Suprapubic skin (tissue), 4 donors: ENCODE results near the gene GAB3. TPM values are rescaled to one million over a fixed set of nuclear protein-coding genes. Genes with fewer than 3 reads are reported as not detected.

Source experiments
- DNase-seq, 2 donors: peaks; one replicate each; pipeline ENCODE4 v3.0.0-alpha.2; 2019; ENCODE audit warnings: low spot score in 2 of 2
- H3K27ac ChIP-seq: fragments of 200-600 bp; sonication (generic); one replicate; pipeline ENCODE4 v1.5.1; 2019
- H3K27me3 ChIP-seq: fragments of 200-600 bp; sonication (generic); one replicate; pipeline ENCODE4 v1.5.1; 2019
- H3K36me3 ChIP-seq: fragments of 200-600 bp; sonication (generic); one replicate; pipeline ENCODE4 v1.5.1; 2019
- H3K4me1 ChIP-seq: fragments of 200-600 bp; sonication (generic); one replicate; pipeline ENCODE4 v1.5.1; 2019
- H3K4me3 ChIP-seq: fragments of 200-600 bp; sonication (generic); one replicate; pipeline ENCODE4 v1.5.1; 2019; ENCODE audit warnings: mild to moderate bottlenecking
- H3K9me3 ChIP-seq: fragments of 200-600 bp; sonication (generic); one replicate; pipeline ENCODE4 v1.5.1; 2019
- CTCF ChIP-seq, 2 donors: fragments of 200-600 bp in 1 of 2; fragments of 450-650 bp in 1 of 2; sonication (generic) in 1 of 2; IDR thresholded peaks; one replicate each; pipeline ENCODE4 v1.5.1; 2016 to 2019; ENCODE audit warnings: antibody characterized with exemption in 2 of 2, mild to moderate bottlenecking in 1 of 2, moderate library complexity in 1 of 2
- EP300 ChIP-seq: sonication (generic); formaldehyde crosslinking; IDR thresholded peaks from one replicate; pipeline ENCODE4 v1.6.1; 2017; ENCODE audit warnings: antibody characterized with exemption
- POLR2A ChIP-seq, 2 donors: fragments of 450-650 bp; IDR thresholded peaks; one replicate each; pipeline ENCODE4 v1.6.1; 2017; ENCODE audit warnings: antibody characterized with exemption in 2 of 2, mild to moderate bottlenecking in 2 of 2, moderate library complexity in 2 of 2
- POLR2AphosphoS5 ChIP-seq, 3 donors: sonication (generic); formaldehyde crosslinking; IDR thresholded peaks; one replicate each; pipeline ENCODE4 v1.6.1; 2017; ENCODE audit warnings: antibody characterized with exemption in 3 of 3
- WGBS: methylation state at CpG from one replicate; pipeline ENCODE4 v1.1.5; 2018; 5-methylcytosine and 5-hydroxymethylcytosine counted together
- total RNA-seq, 4 donors: library from RNA; depleted of rRNA; stranded (reverse); fragments of >200 nt; gene quantifications; one replicate each; pipeline ENCODE4 v1.1.0, GENCODE V29; 2016

The GAB3 gene
- 1 to 10 TPM in 2 of 4 donors, under 1 TPM in 2; 0.65 to 2.7 (median 1.6) TPM for total RNA-seq

DNA sequence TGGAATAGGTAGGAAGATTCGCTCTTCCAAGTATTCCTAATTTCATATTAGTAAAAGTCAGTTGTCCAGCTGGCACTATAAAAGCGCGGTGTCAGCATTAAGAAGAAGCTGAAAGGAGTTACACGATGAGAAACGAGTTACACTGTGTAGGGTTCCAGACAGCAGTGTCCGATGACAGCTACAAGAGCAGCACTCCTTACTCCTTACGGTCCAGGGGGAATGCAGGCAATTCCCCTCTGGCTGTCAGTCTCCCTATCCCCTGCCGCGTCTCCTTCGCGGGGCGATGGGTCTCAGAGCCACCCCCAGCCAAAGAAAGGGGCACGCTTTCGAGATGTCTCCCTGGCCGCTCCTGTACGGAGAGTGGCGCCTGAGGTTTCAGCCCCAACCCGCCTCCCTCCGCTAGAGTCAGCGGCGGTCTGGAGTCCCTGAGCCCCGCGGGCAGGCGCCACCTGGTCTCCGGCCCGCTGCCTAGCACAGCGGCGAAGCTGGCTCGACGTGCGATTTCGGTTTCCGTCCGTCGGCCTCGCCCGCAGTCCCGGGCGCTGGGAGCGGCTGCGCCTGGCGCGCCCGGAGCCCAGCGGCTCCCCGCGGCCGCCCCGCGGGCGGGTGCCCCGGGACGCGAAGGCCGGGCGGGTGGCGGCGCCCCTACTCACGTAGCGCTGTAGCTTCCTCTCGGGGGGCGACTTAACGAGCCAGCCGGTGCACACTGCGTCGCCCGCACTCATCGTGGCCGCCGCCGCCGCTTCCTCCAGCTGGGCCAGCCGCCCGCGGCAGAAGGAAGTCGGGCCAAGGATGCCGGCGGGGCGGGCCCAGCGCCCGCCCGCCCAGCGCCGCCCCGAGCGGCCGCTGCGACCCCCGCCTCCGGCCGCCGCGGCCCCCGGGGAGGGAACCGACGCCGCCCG lies at the start of gene GAB3:
Gene GAB3 (minus strand): TSS at position 777 of the 902 bp plus-strand sequence. CDS start 52 bp downstream, at position 725.
- peak in 1 of 2 donors; percentile 66 for DNase-seq
- Histone ChIP-seq H3K4me3 (peak within 1 kb of the TSS; percentile 50), H3K36me3 (no peaks in the 10 kb centered on the region), H3K27ac (peak within 1 kb of the TSS; percentile 59), H3K9me3 (no peaks in the 10 kb centered on the region), H3K27me3 (no peaks in the 10 kb centered on the region), H3K4me1 (peaks cover 3% of the 10 kb centered on the region)
- TF ChIP-seq CTCF (IDR thresholded peaks at IDR 0.05) (no peak), EP300 (no peak), POLR2AphosphoS5 (IDR thresholded peaks at IDR 0.05) (no peak), POLR2A (IDR thresholded peaks at IDR 0.05) (peak in 1 of 2 donors; percentile 12)
- WGBS = 31% methylated on average over 51 of the region's 98 CpGs

- 61% methylated on average over 9 of the region's 9 CpGs for WGBS
- TF ChIP-seq POLR2AphosphoS5 (IDR thresholded peaks at IDR 0.05) (no peak), POLR2A (IDR thresholded peaks at IDR 0.05) (no peak), CTCF (IDR thresholded peaks at IDR 0.05) (no peak), EP300 (no peak)
- H3K4me3 ChIP-seq = no peak overlapping the region
- no peaks in the 10 kb centered on the region for H3K9me3 ChIP-seq
- H3K4me1 ChIP-seq = peaks cover 14% of the 10 kb centered on the region
- H3K27me3 ChIP-seq = no peaks in the 10 kb centered on the region
- H3K27ac ChIP-seq = no peak overlapping the region
- DNase-seq = no peak
- no peaks in the 10 kb centered on the region for H3K36me3 ChIP-seq
Observed at GRCh38 chrX:154799556-154800348, 48.9 kb upstream of the GAB3 start.

- Histone ChIP-seq H3K9me3 (no peaks in the 10 kb centered on the region), H3K36me3 (no peaks in the 10 kb centered on the region), H3K4me1 (peaks cover 7% of the 10 kb centered on the region), H3K27me3 (no peaks in the 10 kb centered on the region), H3K27ac (no peak overlapping the region), H3K4me3 (no peak overlapping the region)
- no peak for TF ChIP-seq CTCF (IDR thresholded peaks at IDR 0.05)
- no peak for TF ChIP-seq POLR2AphosphoS5 (IDR thresholded peaks at IDR 0.05)
- no peak for TF ChIP-seq POLR2A (IDR thresholded peaks at IDR 0.05)
- TF ChIP-seq EP300 = no peak
- 74% methylated on average over 6 of the region's 6 CpGs for WGBS
- DNase-seq = no peak
Observed at GRCh38 chrX:154797006-154797405, 46.1 kb upstream of the GAB3 start.

DNA sequence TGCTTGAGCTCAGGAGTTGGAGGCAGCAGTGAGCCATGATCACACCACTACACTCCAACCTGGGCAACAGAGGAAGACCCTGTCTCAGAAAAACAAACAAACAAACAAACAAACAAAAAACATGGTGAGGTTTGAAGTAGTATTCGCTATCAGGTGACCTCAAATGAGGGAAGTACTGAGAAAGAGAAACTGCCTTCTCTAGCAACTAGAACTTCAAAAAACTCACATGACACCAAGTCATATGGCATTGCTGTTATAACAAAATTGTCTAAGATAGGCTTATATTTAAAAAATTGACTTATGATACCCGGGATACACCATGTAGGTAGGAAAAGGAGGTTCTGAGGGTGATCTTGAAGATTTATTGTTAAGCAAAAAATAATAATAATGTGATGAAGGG lies 44.1 kb upstream of the GAB3 start:
- peaks cover 6% of the 10 kb centered on the region for H3K4me1 ChIP-seq
- TF ChIP-seq POLR2A (IDR thresholded peaks at IDR 0.05) (no peak), POLR2AphosphoS5 (IDR thresholded peaks at IDR 0.05) (no peak), CTCF (IDR thresholded peaks at IDR 0.05) (no peak), EP300 (no peak)
- H3K27me3 ChIP-seq = no peaks in the 10 kb centered on the region
- H3K36me3 ChIP-seq = no peaks in the 10 kb centered on the region
- H3K9me3 ChIP-seq = no peaks in the 10 kb centered on the region
- H3K27ac ChIP-seq = no peak overlapping the region
- DNase-seq = no peak
- H3K4me3 ChIP-seq = no peak overlapping the region
- WGBS = 79% methylated on average over 2 of the region's 2 CpGs
